GM12872 (cell line): ENCODE results near the gene MAD2L1BP.

Experiments used
- TF ChIP-seq, protein P1 (sequence below): IDR thresholded peaks from 3 replicates; pipeline ENCODE4 v1.5.1; 2011; ENCODE audit warnings: low read depth, mild to moderate bottlenecking, low read length, moderate library complexity; ENCODE audit not compliant: insufficient read depth

Gene MAD2L1BP

GRCh38 chr6:43665376-43665775 is 29.7 kb downstream of the MAD2L1BP start:
- TF ChIP-seq, protein P1, sequence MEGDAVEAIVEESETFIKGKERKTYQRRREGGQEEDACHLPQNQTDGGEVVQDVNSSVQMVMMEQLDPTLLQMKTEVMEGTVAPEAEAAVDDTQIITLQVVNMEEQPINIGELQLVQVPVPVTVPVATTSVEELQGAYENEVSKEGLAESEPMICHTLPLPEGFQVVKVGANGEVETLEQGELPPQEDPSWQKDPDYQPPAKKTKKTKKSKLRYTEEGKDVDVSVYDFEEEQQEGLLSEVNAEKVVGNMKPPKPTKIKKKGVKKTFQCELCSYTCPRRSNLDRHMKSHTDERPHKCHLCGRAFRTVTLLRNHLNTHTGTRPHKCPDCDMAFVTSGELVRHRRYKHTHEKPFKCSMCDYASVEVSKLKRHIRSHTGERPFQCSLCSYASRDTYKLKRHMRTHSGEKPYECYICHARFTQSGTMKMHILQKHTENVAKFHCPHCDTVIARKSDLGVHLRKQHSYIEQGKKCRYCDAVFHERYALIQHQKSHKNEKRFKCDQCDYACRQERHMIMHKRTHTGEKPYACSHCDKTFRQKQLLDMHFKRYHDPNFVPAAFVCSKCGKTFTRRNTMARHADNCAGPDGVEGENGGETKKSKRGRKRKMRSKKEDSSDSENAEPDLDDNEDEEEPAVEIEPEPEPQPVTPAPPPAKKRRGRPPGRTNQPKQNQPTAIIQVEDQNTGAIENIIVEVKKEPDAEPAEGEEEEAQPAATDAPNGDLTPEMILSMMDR = no peak

DNA sequence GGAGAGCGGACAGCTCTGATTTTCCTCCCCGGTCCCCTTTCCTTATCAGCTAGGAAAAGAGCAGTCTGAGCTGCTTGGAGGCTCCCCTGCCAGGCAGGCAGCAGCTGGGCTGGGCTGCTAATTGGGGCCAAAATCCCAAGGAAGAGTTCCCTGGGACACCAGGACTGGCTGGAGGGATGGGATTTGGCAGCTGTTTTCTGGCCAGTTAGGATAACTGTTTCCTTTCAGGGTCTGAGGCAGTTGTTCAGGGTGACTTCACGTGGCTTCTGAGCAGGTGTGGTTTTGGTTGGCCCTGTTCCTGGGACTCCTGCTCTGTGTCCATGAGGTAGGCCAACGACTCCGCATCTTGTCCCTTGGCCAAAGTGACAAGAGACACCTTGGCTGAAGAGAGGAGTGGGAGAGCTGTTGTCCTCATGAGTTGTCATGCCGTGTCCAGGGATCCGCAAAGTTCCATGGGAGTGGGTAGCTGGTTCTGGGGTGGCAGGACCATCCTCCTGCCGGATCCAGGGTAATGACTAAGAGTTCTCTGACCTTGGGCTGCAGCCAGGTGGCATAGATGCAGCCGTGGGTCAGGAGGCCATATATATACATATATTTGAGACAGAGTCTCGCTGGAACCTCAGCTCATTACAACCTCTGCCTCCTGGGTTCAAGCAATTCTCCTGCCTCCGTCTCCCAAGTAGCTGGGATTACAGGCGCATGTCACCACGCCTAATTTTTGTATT is 30.7 kb downstream of the MAD2L1BP start:
- TF ChIP-seq, protein P1 = no peak

DNA sequence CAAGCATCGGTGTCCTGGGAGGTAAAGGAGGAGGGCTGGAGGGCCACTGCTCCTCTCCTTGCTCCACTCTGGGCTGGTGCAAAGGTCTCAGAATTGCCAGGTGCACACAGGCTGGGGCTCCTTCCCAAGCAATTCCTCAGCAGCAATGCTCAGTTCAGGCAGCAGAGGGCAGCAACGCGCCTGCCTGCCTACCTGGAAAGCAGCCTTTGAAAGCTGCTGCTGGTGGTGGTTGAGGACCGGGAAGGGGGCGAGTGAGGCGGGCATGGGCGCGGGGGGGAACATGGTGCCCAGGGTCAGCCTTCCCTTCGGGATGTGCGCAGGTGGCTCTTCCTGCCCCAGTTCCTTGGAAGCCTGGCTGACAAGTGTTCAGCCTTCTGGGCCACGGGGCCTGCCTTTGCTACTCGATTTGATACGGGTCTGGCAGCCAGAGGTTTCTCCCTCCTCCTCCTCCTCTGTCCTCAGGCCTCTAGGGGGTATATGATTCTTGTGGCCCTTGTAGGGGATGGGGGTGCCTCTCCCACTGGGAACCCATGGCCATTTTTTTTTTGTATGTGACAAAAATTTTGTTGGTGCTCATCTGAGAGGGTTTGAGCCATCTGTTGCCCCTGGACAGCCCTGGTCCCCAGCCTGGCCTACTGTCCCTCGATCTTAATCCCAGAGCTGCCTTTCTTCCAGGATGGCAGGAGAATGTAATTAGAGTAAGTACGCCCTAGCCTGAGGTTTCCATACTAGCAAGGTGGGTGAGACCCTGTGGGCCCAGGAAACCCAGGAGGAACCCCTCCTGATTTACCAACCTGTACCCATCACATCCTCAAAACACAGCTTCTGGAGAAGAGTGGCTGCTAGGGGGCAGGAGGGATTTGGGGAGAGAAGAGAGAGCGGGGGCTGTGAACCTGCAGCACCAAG is 31.9 kb downstream of the MAD2L1BP start:
- TF ChIP-seq, protein P1 = peak; percentile 98

DNA sequence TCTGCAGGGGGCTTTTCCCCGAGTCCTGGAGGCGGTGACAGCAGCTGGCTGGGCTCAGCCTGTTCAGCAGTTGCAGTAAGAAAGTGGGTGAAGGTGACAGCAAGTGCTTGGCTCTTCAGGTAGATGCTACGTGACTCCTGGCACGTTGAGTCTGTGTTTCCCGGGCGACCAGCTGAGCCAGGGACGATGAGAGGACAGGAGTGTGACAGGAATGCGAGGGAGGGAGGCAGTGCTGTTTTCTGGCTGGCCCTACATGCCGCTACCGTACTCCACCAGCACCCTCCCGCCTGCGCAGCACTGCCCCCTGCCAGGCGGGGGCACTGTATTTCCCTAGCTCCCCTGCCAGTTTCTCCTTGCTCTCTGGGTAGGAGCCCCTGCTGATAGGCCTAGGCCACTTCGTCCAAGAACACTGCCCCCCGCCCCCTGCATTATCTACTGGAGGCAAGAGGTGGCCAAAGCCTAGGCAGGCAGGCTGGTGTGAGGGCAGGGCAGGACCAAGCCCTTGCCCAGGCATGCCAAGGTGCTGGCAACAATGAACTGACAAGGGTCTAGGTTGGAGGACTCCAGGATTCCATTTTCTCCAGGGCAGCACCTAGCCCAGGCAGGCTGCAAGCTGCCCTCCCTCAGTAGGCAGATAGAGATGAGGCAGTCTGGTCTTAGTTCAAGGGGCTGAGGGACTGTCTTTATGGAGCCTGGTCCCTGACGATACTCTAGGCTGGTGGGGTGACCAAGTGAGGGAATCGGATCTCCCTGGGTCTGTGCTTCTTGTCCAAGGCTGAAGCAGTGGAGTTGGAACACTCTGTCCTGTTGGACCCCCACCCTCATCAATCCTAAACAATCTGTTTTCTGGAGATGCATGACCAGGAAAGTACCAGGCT is 32.8 kb downstream of the MAD2L1BP start:
- TF ChIP-seq, protein P1 = peak; percentile 87

- TF ChIP-seq, protein P1 = no peak
Observed at GRCh38 chr6:43669050-43669921, 33.6 kb downstream of the MAD2L1BP start.

GRCh38 chr6:43669922-43670622 is 34.4 kb downstream of the MAD2L1BP start:
- TF ChIP-seq, protein P1 = no peak
